ENCODE data around the gene HOXD13. TPM values are rescaled to one million over a fixed set of nuclear protein-coding genes. Genes with fewer than 3 reads are reported as not detected.

HOXD13 gene
- total RNA-seq, 1 experiment from 2014 or later, result not detected

DNA sequence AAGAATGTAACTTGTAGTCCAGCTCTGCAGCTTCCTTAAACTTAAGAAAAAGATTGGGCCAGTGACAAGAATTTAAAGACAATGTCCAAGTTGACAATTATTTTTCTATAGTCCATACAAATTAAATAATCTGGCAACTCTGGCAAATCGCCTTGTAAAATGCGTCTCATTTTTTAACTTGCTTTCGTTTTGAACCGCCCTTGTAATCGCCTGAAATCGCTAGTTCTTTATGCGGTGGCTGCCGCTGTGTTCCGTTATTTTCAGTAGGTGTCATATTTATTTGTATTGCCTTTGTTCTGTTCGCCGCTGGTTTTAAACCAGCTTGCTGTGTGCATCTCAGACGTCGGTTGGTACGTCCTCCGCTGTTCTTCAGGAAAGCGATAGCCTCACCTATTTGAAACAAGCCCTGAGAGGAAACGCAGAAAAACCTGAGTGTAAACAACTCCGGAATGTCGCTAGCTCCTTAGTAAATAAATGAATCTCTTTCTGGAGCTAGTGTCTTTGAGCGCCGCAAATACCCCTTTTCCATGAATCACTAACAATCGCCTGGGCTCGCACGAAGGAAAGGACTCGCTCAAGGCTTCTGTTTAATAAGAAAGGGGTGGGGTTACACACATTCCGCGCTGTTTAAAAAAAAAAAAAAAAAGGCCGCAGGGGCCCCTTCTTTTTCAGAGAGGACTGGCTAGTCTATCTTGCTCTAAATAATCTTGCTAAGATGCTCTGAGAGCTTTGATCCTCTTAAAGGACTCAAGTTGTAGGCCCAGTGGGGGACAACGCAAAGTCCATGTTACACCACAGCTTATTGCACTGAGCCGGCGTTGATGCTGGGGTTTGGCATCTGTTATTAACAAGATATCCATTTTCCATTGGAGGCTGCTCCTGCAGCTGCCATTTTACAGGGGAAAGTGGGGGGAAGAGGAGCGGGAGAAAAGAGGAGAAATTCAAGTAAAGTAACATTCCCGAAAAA lies 40.0 kb downstream of the HOXD13 start:
- no peaks in the 10 kb centered on the region for H3K4me1 Mint-ChIP-seq (ENCODE audit: insufficient read depth, unreplicated experiment)
- no peaks in the 10 kb centered on the region for H3K9me3 Mint-ChIP-seq (ENCODE audit: unreplicated experiment)
- TF ChIP-seq, protein P1, sequence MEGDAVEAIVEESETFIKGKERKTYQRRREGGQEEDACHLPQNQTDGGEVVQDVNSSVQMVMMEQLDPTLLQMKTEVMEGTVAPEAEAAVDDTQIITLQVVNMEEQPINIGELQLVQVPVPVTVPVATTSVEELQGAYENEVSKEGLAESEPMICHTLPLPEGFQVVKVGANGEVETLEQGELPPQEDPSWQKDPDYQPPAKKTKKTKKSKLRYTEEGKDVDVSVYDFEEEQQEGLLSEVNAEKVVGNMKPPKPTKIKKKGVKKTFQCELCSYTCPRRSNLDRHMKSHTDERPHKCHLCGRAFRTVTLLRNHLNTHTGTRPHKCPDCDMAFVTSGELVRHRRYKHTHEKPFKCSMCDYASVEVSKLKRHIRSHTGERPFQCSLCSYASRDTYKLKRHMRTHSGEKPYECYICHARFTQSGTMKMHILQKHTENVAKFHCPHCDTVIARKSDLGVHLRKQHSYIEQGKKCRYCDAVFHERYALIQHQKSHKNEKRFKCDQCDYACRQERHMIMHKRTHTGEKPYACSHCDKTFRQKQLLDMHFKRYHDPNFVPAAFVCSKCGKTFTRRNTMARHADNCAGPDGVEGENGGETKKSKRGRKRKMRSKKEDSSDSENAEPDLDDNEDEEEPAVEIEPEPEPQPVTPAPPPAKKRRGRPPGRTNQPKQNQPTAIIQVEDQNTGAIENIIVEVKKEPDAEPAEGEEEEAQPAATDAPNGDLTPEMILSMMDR (IDR thresholded peaks at IDR 0.05; ENCODE audit: unreplicated experiment), result no peak
- no peaks in the 10 kb centered on the region for H3K36me3 Mint-ChIP-seq (ENCODE audit: insufficient read depth, unreplicated experiment)
- no peaks in the 10 kb centered on the region for H3K27me3 Mint-ChIP-seq (ENCODE audit: insufficient read depth, unreplicated experiment)
- H3K4me3 Mint-ChIP-seq (ENCODE audit: unreplicated experiment), result peak overlapping the region; percentile 71
- no TSS peak for BruUV-seq (replicated peaks)
- ChIA-PET CTCF (interaction anchor here (0.6 to 4.7 kb wide), 16 partner anchors 8 to 1016 kb away, joined by 3 to 50 read pairs (median 4); no protein-coding TSS in a partner anchor), POLR2A (no interaction called here)
- no peak for DNase-seq (ENCODE audit: unreplicated experiment)
- intact Hi-C loops (cut with micrococcal nuclease), result no loop called here
- H3K27ac Mint-ChIP-seq (ENCODE audit: low read depth, unreplicated experiment), result no peak overlapping the region

DNA sequence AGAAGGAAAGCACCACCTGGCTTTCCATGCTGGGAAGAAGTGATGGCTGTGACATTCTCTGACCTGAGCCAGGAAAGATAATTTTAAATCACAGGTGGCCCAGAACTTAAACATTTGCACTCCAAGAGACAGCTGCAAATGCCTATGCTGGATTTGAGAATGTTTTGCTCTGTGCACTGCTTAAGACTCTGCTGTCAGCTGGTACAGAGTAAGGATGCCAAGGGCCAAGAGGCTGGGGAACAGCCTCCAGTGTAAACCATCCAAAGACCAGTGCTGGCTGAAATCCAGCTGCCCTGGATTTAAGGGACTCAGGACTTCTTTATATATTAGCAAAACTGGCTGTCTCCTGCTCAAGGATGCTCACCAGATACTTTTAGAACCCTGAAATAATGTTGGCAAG lies 40.9 kb downstream of the HOXD13 start:
- DNase-seq (ENCODE audit: unreplicated experiment), result no peak
- TF ChIP-seq, protein P1 (IDR thresholded peaks at IDR 0.05; ENCODE audit: unreplicated experiment), result no peak
- H3K27ac Mint-ChIP-seq (ENCODE audit: low read depth, unreplicated experiment), result no peak overlapping the region
- no peaks in the 10 kb centered on the region for H3K4me1 Mint-ChIP-seq (ENCODE audit: insufficient read depth, unreplicated experiment)
- ChIA-PET CTCF (interaction anchor here (0.6 to 4.7 kb wide), 9 partner anchors 322 to 1015 kb away, joined by 3 to 50 read pairs (median 5); no protein-coding TSS in a partner anchor), POLR2A (no interaction called here)
- no peaks in the 10 kb centered on the region for H3K27me3 Mint-ChIP-seq (ENCODE audit: insufficient read depth, unreplicated experiment)
- no TSS peak for BruUV-seq (replicated peaks)
- no peaks in the 10 kb centered on the region for H3K36me3 Mint-ChIP-seq (ENCODE audit: insufficient read depth, unreplicated experiment)
- intact Hi-C loops (cut with micrococcal nuclease), result no loop called here
- H3K4me3 Mint-ChIP-seq (ENCODE audit: unreplicated experiment), result no peak overlapping the region
- H3K9me3 Mint-ChIP-seq (ENCODE audit: unreplicated experiment), result no peaks in the 10 kb centered on the region

DNA sequence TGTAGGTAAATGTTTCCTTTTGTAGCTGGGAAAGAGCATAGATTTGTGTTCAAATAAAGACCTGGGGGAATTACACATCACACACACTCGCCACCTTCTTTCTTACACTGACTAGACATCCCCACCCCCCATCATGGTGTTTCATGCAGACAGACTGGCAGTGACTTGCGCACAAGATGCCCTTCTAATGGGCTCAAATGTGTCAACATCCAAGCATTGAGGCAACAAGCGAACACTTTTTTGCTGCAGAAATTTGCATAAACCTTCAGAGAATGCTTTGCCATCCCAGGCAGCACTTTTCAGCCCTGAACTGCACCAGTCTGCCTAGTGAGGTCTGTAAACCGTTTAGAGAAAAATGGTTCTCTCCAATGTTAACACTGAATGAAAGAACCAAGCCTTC lies 41.5 kb downstream of the HOXD13 start:
- no peaks in the 10 kb centered on the region for H3K36me3 Mint-ChIP-seq (ENCODE audit: insufficient read depth, unreplicated experiment)
- DNase-seq (ENCODE audit: unreplicated experiment), result no peak
- CTCF ChIA-PET, result interaction anchor here (0.6 to 4.7 kb wide), 13 partner anchors 8 to 1014 kb away, joined by 3 to 50 read pairs (median 3); no protein-coding TSS in a partner anchor
- no peaks in the 10 kb centered on the region for H3K27me3 Mint-ChIP-seq (ENCODE audit: insufficient read depth, unreplicated experiment)
- H3K4me3 Mint-ChIP-seq (ENCODE audit: unreplicated experiment), result no peak overlapping the region
- POLR2A ChIA-PET, result no interaction called here
- TF ChIP-seq, protein P1 (IDR thresholded peaks at IDR 0.05; ENCODE audit: unreplicated experiment), result no peak
- BruUV-seq (replicated peaks), result no TSS peak
- H3K9me3 Mint-ChIP-seq (ENCODE audit: unreplicated experiment), result no peaks in the 10 kb centered on the region
- intact Hi-C loops (cut with micrococcal nuclease), result loop anchor here (2.0 kb wide), 1 partner anchor 681 kb away; no protein-coding TSS in a partner anchor
- no peaks in the 10 kb centered on the region for H3K4me1 Mint-ChIP-seq (ENCODE audit: insufficient read depth, unreplicated experiment)
- no peak overlapping the region for H3K27ac Mint-ChIP-seq (ENCODE audit: low read depth, unreplicated experiment)

DNA sequence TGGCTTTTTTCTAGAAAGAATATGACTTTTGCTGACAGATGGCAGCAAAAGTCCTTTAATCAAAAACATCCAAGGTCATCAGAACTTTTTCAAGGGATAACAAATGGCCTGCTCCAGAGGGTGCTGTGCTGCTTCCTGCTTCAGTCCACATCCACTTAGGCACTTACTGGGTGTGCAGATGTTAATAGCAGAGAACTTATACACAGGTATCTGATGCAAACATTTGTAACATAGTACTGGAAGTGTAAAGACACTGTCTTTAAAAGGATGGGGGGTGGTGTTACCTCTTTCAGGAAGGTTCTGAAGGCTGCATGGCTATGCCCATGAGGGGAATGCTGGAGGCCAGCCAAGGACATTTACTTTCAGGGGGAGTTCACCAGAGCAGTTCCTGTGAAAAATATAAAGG lies 42.5 kb downstream of the HOXD13 start:
- Mint-ChIP-seq H3K36me3 (ENCODE audit: insufficient read depth, unreplicated experiment) (no peaks in the 10 kb centered on the region), H3K9me3 (ENCODE audit: unreplicated experiment) (no peaks in the 10 kb centered on the region), H3K27ac (ENCODE audit: low read depth, unreplicated experiment) (peak overlapping the region; percentile 53), H3K4me1 (ENCODE audit: insufficient read depth, unreplicated experiment) (no peaks in the 10 kb centered on the region), H3K4me3 (ENCODE audit: unreplicated experiment) (no peak overlapping the region), H3K27me3 (ENCODE audit: insufficient read depth, unreplicated experiment) (no peaks in the 10 kb centered on the region)
- DNase-seq (ENCODE audit: unreplicated experiment), result no peak
- no TSS peak for BruUV-seq (replicated peaks)
- CTCF ChIA-PET, result interaction anchor here (0.7 to 4.7 kb wide), 6 partner anchors 24 to 1014 kb away, joined by 3 to 50 read pairs (median 3); no protein-coding TSS in a partner anchor
- POLR2A ChIA-PET, result interaction anchor here (0.7 kb wide), 1 partner anchor 500 kb away, joined by 3 read pairs; no protein-coding TSS in a partner anchor
- TF ChIP-seq, protein P1 (IDR thresholded peaks at IDR 0.05; ENCODE audit: unreplicated experiment), result no peak
- intact Hi-C loops (cut with micrococcal nuclease), result loop anchor here (1.0 to 2.0 kb wide), 3 partner anchors 503 to 680 kb away; no protein-coding TSS in a partner anchor
